Mesenchymal stem cell (in vitro differentiated cells and primary cell): ENCODE data around the gene ZFAND6.

ENCODE experiments used
- DNase-seq: peaks from one replicate; pipeline ENCODE4 v3.0.0-alpha.2; 2013
- H2AFZ ChIP-seq: one replicate; pipeline ENCODE4 v1.6.1; 2013; ENCODE audit warnings: low read depth, mild to moderate bottlenecking, control low read depth, inconsistent platforms, low read length, moderate library complexity
- H2AK5ac ChIP-seq: 2 replicates; pipeline ENCODE4 v1.6.1; 2013; ENCODE audit warnings: low read length, moderate library complexity, mild to moderate bottlenecking, inconsistent platforms; ENCODE audit not compliant: severe bottlenecking
- H2BK120ac ChIP-seq: one replicate; pipeline ENCODE4 v1.6.1; 2013; ENCODE audit warnings: low read depth, mild to moderate bottlenecking, inconsistent platforms, low read length, moderate library complexity
- H2BK12ac ChIP-seq, 2 experiments: one replicate each; pipeline ENCODE4 v1.6.1; 2013; ENCODE audit warnings: inconsistent platforms in 2 of 2, low read length in 2 of 2, mild to moderate bottlenecking in 2 of 2, moderate library complexity in 2 of 2, control low read depth in 1 of 2
- H2BK15ac ChIP-seq: one replicate; pipeline ENCODE4 v1.6.1; 2013; ENCODE audit warnings: mild to moderate bottlenecking, low read depth, inconsistent platforms; ENCODE audit not compliant: poor library complexity, severe bottlenecking
- H2BK5ac ChIP-seq: 2 replicates; pipeline ENCODE4 v1.6.1; 2013; ENCODE audit warnings: low read depth, mild to moderate bottlenecking, low read length, control low read depth, inconsistent platforms; ENCODE audit not compliant: poor library complexity, severe bottlenecking
- H3K14ac ChIP-seq, 2 experiments: one replicate each; pipeline ENCODE4 v1.6.1; 2013; ENCODE audit warnings: inconsistent platforms in 2 of 2, low read length in 2 of 2, control low read depth in 1 of 2, mild to moderate bottlenecking in 1 of 2, moderate library complexity in 1 of 2
- H3K18ac ChIP-seq, 2 experiments: one replicate each; pipeline ENCODE4 v1.6.1; 2013; ENCODE audit warnings: inconsistent platforms in 2 of 2, low read length in 2 of 2, control low read depth in 1 of 2, low read depth in 1 of 2, mild to moderate bottlenecking in 1 of 2
- H3K23ac ChIP-seq, 2 experiments: one replicate each; pipeline ENCODE4 v1.6.1; 2013; ENCODE audit warnings: inconsistent platforms in 2 of 2, low read length in 2 of 2, mild to moderate bottlenecking in 2 of 2, moderate library complexity in 2 of 2, control low read depth in 1 of 2
- H3K27ac ChIP-seq: 2 replicates; pipeline ENCODE4 v1.5.1; 2013; ENCODE audit warnings: mild to moderate bottlenecking, moderate library complexity, low read length, control low read depth, inconsistent platforms; ENCODE audit not compliant: poor library complexity, severe bottlenecking
- H3K27me3 ChIP-seq, 2 experiments: 2 replicates each; pipeline versions ENCODE4 v1.6.1 to v1.7.0; 2013; ENCODE audit warnings: low read length in 2 of 2, mild to moderate bottlenecking in 2 of 2, moderate library complexity in 2 of 2, control low read depth in 1 of 2, inconsistent platforms in 1 of 2; ENCODE audit not compliant: control insufficient read depth in 1 of 2, insufficient read depth in 1 of 2
- H3K36me3 ChIP-seq, 2 experiments: 2 replicates each; pipeline versions ENCODE4 v1.6.1 to v1.7.0; 2013; ENCODE audit warnings: low read length in 2 of 2, control low read depth in 1 of 2, inconsistent platforms in 1 of 2, low read depth in 1 of 2, mild to moderate bottlenecking in 1 of 2; ENCODE audit not compliant: insufficient read depth in 2 of 2, control insufficient read depth in 1 of 2
- H3K4ac ChIP-seq, 2 experiments: one replicate each; pipeline ENCODE4 v1.6.1; 2013; ENCODE audit warnings: inconsistent platforms in 2 of 2, low read length in 2 of 2, mild to moderate bottlenecking in 2 of 2, moderate library complexity in 2 of 2, control low read depth in 1 of 2, low read depth in 1 of 2
- H3K4me1 ChIP-seq: 2 replicates; pipeline ENCODE4 v1.6.1; 2013; ENCODE audit warnings: low read depth, low read length, control low read depth; ENCODE audit not compliant: control insufficient read depth, insufficient read depth
- H3K4me2 ChIP-seq: 2 replicates; pipeline ENCODE4 v1.6.1; 2013; ENCODE audit warnings: low read length, mild to moderate bottlenecking, inconsistent platforms; ENCODE audit not compliant: poor library complexity, severe bottlenecking
- H3K4me3 ChIP-seq, 2 experiments: 2 replicates each; pipeline versions ENCODE4 v1.5.1 to v1.7.0; 2013; ENCODE audit warnings: low read length in 2 of 2, mild to moderate bottlenecking in 2 of 2, control low read depth in 1 of 2, low read depth in 1 of 2; ENCODE audit not compliant: insufficient read depth in 1 of 2
- H3K79me1 ChIP-seq: replicated peaks from 2 replicates; pipeline ENCODE4 v1.6.1; 2013; ENCODE audit warnings: mild to moderate bottlenecking, control low read depth, low read length, inconsistent platforms; ENCODE audit not compliant: poor library complexity, severe bottlenecking
- H3K9ac ChIP-seq: 2 replicates; pipeline ENCODE4 v1.7.0; 2013; ENCODE audit warnings: mild to moderate bottlenecking, low read length, moderate library complexity
- H3K9me3 ChIP-seq: 2 replicates; pipeline ENCODE4 v1.7.0; 2013; ENCODE audit warnings: mild to moderate bottlenecking, low read length; ENCODE audit not compliant: control insufficient read depth
- H4K8ac ChIP-seq: one replicate; pipeline ENCODE4 v1.6.1; 2013; ENCODE audit warnings: inconsistent platforms, mild to moderate bottlenecking, low read length, moderate library complexity
- H4K91ac ChIP-seq: one replicate; pipeline ENCODE4 v1.6.1; 2013; ENCODE audit warnings: mild to moderate bottlenecking, low read length, inconsistent platforms
- WGBS: methylation state at CpG from one replicate; pipeline ENCODE4 v1.1.7; 2013; ENCODE audit warnings: mixed read lengths; 5-methylcytosine and 5-hydroxymethylcytosine counted together

ZFAND6 gene

GRCh38 chr15:80182611-80183261 lies 123.3 kb downstream of the ZFAND6 start:
- Histone ChIP-seq H2BK5ac (no peak overlapping the region), H3K4me1 (peaks cover 9% of the 10 kb centered on the region), H4K91ac (no peak overlapping the region), H3K4ac (no peak overlapping the region), H2BK120ac (no peak overlapping the region), H2AK5ac (no peak overlapping the region), H3K23ac (no peak overlapping the region), H3K14ac (no peak overlapping the region), H3K18ac (no peak overlapping the region), H2AFZ (no peak overlapping the region), H3K27me3 (no peaks in the 10 kb centered on the region), H3K9me3 (no peaks in the 10 kb centered on the region), H3K9ac (no peak overlapping the region), H2BK15ac (no peak overlapping the region), H3K4me2 (no peak overlapping the region), H3K36me3 (peaks cover 58 to 80% of the 10 kb centered on the region in 2 experiments), H4K8ac (no peak overlapping the region), H3K79me1 (no peaks in the 10 kb centered on the region), H3K4me3 (no peak overlapping the region), H3K27ac (no peak overlapping the region), H2BK12ac (no peak overlapping the region)
- DNase-seq: peak; percentile 32
- 87% methylated on average over 5 of the region's 5 CpGs for WGBS

GRCh38 chr15:80183306-80183705 lies 123.8 kb downstream of the ZFAND6 start:
- Histone ChIP-seq H2BK120ac (no peak overlapping the region), H3K18ac (no peak overlapping the region), H2AK5ac (no peak overlapping the region), H3K27me3 (no peaks in the 10 kb centered on the region), H3K9ac (no peak overlapping the region), H2BK5ac (no peak overlapping the region), H3K27ac (no peak overlapping the region), H3K14ac (no peak overlapping the region), H3K4me1 (peaks cover 9% of the 10 kb centered on the region), H3K23ac (no peak overlapping the region), H4K8ac (no peak overlapping the region), H2BK15ac (no peak overlapping the region), H3K4ac (no peak overlapping the region), H3K4me2 (no peak overlapping the region), H2BK12ac (no peak overlapping the region), H4K91ac (no peak overlapping the region), H3K79me1 (no peaks in the 10 kb centered on the region), H2AFZ (no peak overlapping the region), H3K4me3 (no peak overlapping the region), H3K9me3 (no peaks in the 10 kb centered on the region), H3K36me3 (peaks cover 58 to 80% of the 10 kb centered on the region in 2 experiments)
- 97% methylated on average over 10 of the region's 10 CpGs for WGBS
- DNase-seq: no peak

- Histone ChIP-seq H4K8ac (no peak overlapping the region), H3K4me1 (peaks cover 10% of the 10 kb centered on the region), H3K79me1 (no peaks in the 10 kb centered on the region), H3K27ac (no peak overlapping the region), H3K9me3 (no peaks in the 10 kb centered on the region), H2AK5ac (no peak overlapping the region), H2BK5ac (no peak overlapping the region), H3K4ac (no peak overlapping the region), H3K9ac (no peak overlapping the region), H2BK120ac (no peak overlapping the region), H3K23ac (no peak overlapping the region), H2AFZ (no peak overlapping the region), H3K4me2 (no peak overlapping the region), H3K4me3 (no peak overlapping the region), H3K27me3 (no peaks in the 10 kb centered on the region), H2BK15ac (no peak overlapping the region), H3K36me3 (peaks cover 58 to 86% of the 10 kb centered on the region in 2 experiments), H2BK12ac (no peak overlapping the region), H3K14ac (no peak overlapping the region), H3K18ac (no peak overlapping the region), H4K91ac (no peak overlapping the region)
- no peak for DNase-seq
- WGBS: 90% methylated on average over 6 of the region's 6 CpGs
These were observed 124.4 kb downstream of the ZFAND6 start for GRCh38 chr15:80183886-80184285.

GRCh38 chr15:80184554-80184953 lies 125.1 kb downstream of the ZFAND6 start:
- Histone ChIP-seq H3K4ac (no peak overlapping the region), H2AFZ (no peak overlapping the region), H3K9me3 (no peaks in the 10 kb centered on the region), H2BK15ac (no peak overlapping the region), H3K4me2 (no peak overlapping the region), H3K14ac (no peak overlapping the region), H3K27ac (no peak overlapping the region), H3K36me3 (peaks cover 57 to 90% of the 10 kb centered on the region in 2 experiments), H3K18ac (no peak overlapping the region), H2BK120ac (no peak overlapping the region), H4K8ac (no peak overlapping the region), H3K23ac (no peak overlapping the region), H4K91ac (no peak overlapping the region), H3K4me1 (peaks cover 7% of the 10 kb centered on the region), H3K4me3 (no peak overlapping the region), H2BK12ac (no peak overlapping the region), H3K9ac (no peak overlapping the region), H3K27me3 (no peaks in the 10 kb centered on the region), H2AK5ac (no peak overlapping the region), H3K79me1 (no peaks in the 10 kb centered on the region), H2BK5ac (no peak overlapping the region)
- WGBS: 94% methylated on average over 7 of the region's 7 CpGs
- DNase-seq: no peak
